ENCODE results near the gene RBKS. TPM values are rescaled to one million over a fixed set of nuclear protein-coding genes. Genes with fewer than 3 reads are reported as not detected.

Gene RBKS
- total and polyA plus RNA-seq, 2 of the 13 experiments (the other 11 are each of a cell fraction or from before 2014, with no cell fraction given): 7.7 to 8.3 TPM

GRCh38 chr2:27916293-27916995 is 26.3 kb upstream of the RBKS start (continued):
- TF ChIP-seq ZFYVE20 (CRISPR knock-in tag; IDR thresholded peaks at IDR 0.05; ENCODE audit: borderline replicate concordance, low read depth) (no peak), ONECUT2 (CRISPR knock-in tag; IDR thresholded peaks at IDR 0.05) (no peak), DRAP1 (CRISPR knock-in tag; IDR thresholded peaks at IDR 0.05) (peak; percentile 42; the same call in 1 of the 2 replicates), ZNF543 (CRISPR knock-in tag; IDR thresholded peaks at IDR 0.05) (0 out of 2 replicates have a peak, but pooled peaks have one; percentile 33), TEF (CRISPR knock-in tag; IDR thresholded peaks at IDR 0.05) (peak; percentile 78; the same call in 1 of the 2 replicates), ZSCAN12 (CRISPR knock-in tag; IDR thresholded peaks at IDR 0.05) (no peak), TBP (CRISPR knock-in tag; IDR thresholded peaks at IDR 0.05) (no peak), FOXP1 (IDR thresholded peaks at IDR 0.05) (no peak), FOXP1 (CRISPR knock-in tag; IDR thresholded peaks at IDR 0.05) (no peak), FOXP4 (CRISPR knock-in tag; IDR thresholded peaks at IDR 0.05) (peak; percentile 47; the same call in 1 of the 2 replicates), MXD4 (CRISPR knock-in tag; IDR thresholded peaks at IDR 0.05) (no peak), SMAD1 (CRISPR knock-in tag; IDR thresholded peaks at IDR 0.05; ENCODE audit: borderline replicate concordance, low read depth) (no peak), RERE (CRISPR knock-in tag; IDR thresholded peaks at IDR 0.05; ENCODE audit: low read depth) (no peak), ZNF672 (CRISPR knock-in tag; IDR thresholded peaks at IDR 0.05) (no peak)

Measured in HepG2 (cell line).